ENCODE results near the gene PRKRA.

The PRKRA gene

GRCh38 chr2:178450774-178451525 is at the start of gene PRKRA, which contains the start of gene PJVK:
Gene PRKRA, minus strand, starts transcription at chr2:178451175. Its CDS starts 145 bp downstream, at chr2:178451030.
Gene PJVK, plus strand, starts transcription at chr2:178451378. Its CDS starts 2,032 bp downstream, at chr2:178453410.
- H3K4me3 ChIP-seq (ENCODE audit: low read depth, low read length) = peak within 1 kb of the TSS; percentile 93
- TF ChIP-seq CTCF (IDR thresholded peaks at IDR 0.05; ENCODE audit: borderline replicate concordance, insufficient read depth, low read depth, low read length) = no peak

GRCh38 chr2:178499640-178500039 is 48.7 kb upstream of the PRKRA start:
- H3K4me3 ChIP-seq (ENCODE audit: low read depth, low read length) = no peak overlapping the region
- no peak for TF ChIP-seq CTCF (IDR thresholded peaks at IDR 0.05; ENCODE audit: borderline replicate concordance, insufficient read depth, low read depth, low read length)

- TF ChIP-seq CTCF (IDR thresholded peaks at IDR 0.05; ENCODE audit: borderline replicate concordance, insufficient read depth, low read depth, low read length) = no peak
- no peak overlapping the region for H3K4me3 ChIP-seq (ENCODE audit: low read depth, low read length)
Measured at GRCh38 chr2:178498137-178498536, 47.2 kb upstream of the PRKRA start.

- TF ChIP-seq CTCF (IDR thresholded peaks at IDR 0.05; ENCODE audit: borderline replicate concordance, insufficient read depth, low read depth, low read length) = no peak
- H3K4me3 ChIP-seq (ENCODE audit: low read depth, low read length) = no peak overlapping the region
Measured at GRCh38 chr2:178496049-178496448, 45.1 kb upstream of the PRKRA start.

GRCh38 chr2:178491612-178492011 is 40.6 kb upstream of the PRKRA start:
- no peak overlapping the region for H3K4me3 ChIP-seq (ENCODE audit: low read depth, low read length)
- no peak for TF ChIP-seq CTCF (IDR thresholded peaks at IDR 0.05; ENCODE audit: borderline replicate concordance, insufficient read depth, low read depth, low read length)

GRCh38 chr2:178485356-178485755 is 34.4 kb upstream of the PRKRA start:
- no peak overlapping the region for H3K4me3 ChIP-seq (ENCODE audit: low read depth, low read length)
- TF ChIP-seq CTCF (IDR thresholded peaks at IDR 0.05; ENCODE audit: borderline replicate concordance, insufficient read depth, low read depth, low read length) = no peak
